ENCODE results near the gene PLA2G4F. TPM values are rescaled to one million over a fixed set of nuclear protein-coding genes. Genes with fewer than 3 reads are reported as not detected.

PLA2G4F gene
- total RNA-seq, 1 experiment from 2014 or later: 0.05 TPM

DNA sequence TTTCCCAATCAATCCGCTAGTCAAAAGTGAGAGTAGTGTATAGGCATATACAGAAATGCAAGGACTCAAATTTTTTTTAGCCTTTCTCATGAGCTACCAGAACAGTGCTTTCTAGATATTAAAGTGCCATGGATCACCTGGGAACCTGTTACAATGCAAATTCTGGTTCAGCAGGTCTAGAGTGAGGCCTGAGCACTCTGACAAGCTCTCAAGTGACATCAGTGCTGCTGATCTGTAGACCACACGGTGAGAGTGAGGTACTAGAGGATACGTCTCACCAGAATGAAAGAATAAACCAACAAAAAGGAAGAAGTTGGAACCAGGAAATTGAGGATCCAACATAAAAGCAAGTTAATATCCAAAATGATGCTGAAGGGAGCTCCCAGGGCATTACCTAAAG is 46.1 kb downstream of the PLA2G4F start:
- Histone ChIP-seq H4K20me1 (ENCODE audit: insufficient read depth) (no peaks in the 10 kb centered on the region), H3K4me2 (ENCODE audit: low read length) (no peak overlapping the region), H3K9me3 (ENCODE audit: control insufficient read depth in 1 of 2, insufficient read depth in 1 of 2, low read depth in 1 of 2, low read length in 2 of 2) (no peaks in the 10 kb centered on the region; a peak in 1 of 4 replicates), H3K4me1 (ENCODE audit: control insufficient read depth in 1 of 2, insufficient read depth in 2 of 2, low read length in 2 of 2) (peaks cover 0 to 5% of the 10 kb centered on the region in 2 experiments; a peak in 1 of 4 replicates), H3K9ac (ENCODE audit: low read length) (no peak overlapping the region), H3K4me3 (replicated peaks in 1 of 2; ENCODE audit: low read depth in 1 of 2, low read length in 2 of 2) (no peak overlapping the region), H3K9me2 (ENCODE audit: insufficient read depth) (no peaks in the 10 kb centered on the region), H3K79me2 (ENCODE audit: insufficient read depth, low read length) (no peaks in the 10 kb centered on the region), H3K36me3 (ENCODE audit: control insufficient read depth in 1 of 2, insufficient read depth in 2 of 2, low read length in 2 of 2) (no peaks in the 10 kb centered on the region), H2AFZ (ENCODE audit: low read depth, low read length, poor library complexity, severe bottlenecking) (no peak overlapping the region), H3K27me3 (ENCODE audit: insufficient read depth, low read length) (no peaks in the 10 kb centered on the region), H3K27ac (ENCODE audit: low read depth, low read length) (no peak overlapping the region)
- intact Hi-C loops (cut with micrococcal nuclease): no loop called here
- TF ChIP-seq, protein P1, sequence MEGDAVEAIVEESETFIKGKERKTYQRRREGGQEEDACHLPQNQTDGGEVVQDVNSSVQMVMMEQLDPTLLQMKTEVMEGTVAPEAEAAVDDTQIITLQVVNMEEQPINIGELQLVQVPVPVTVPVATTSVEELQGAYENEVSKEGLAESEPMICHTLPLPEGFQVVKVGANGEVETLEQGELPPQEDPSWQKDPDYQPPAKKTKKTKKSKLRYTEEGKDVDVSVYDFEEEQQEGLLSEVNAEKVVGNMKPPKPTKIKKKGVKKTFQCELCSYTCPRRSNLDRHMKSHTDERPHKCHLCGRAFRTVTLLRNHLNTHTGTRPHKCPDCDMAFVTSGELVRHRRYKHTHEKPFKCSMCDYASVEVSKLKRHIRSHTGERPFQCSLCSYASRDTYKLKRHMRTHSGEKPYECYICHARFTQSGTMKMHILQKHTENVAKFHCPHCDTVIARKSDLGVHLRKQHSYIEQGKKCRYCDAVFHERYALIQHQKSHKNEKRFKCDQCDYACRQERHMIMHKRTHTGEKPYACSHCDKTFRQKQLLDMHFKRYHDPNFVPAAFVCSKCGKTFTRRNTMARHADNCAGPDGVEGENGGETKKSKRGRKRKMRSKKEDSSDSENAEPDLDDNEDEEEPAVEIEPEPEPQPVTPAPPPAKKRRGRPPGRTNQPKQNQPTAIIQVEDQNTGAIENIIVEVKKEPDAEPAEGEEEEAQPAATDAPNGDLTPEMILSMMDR (IDR thresholded peaks at IDR 0.05 in 2 of 3, conservative IDR thresholded peaks at IDR 0.05 in 1 of 3; ENCODE audit: borderline replicate concordance in 1 of 3, insufficient read depth in 1 of 3, low read depth in 2 of 3, low read length in 2 of 3): no peak
- TF ChIP-seq CBX3 (IDR thresholded peaks at IDR 0.05; ENCODE audit: low read depth) (no peak), SP1 (IDR thresholded peaks at IDR 0.05; ENCODE audit: low read depth) (no peak), ZFX (IDR thresholded peaks at IDR 0.05) (no peak), EZH2 (IDR thresholded peaks at IDR 0.05) (no peak), SRF (IDR thresholded peaks at IDR 0.05; ENCODE audit: low read depth) (no peak), EZH2phosphoT487 (IDR thresholded peaks at IDR 0.05; ENCODE audit: borderline replicate concordance) (no peak), EGR1 (IDR thresholded peaks at IDR 0.05; ENCODE audit: low read depth) (no peak), YY1 (IDR thresholded peaks at IDR 0.05; ENCODE audit: extremely low read depth, insufficient replicate concordance, low read depth, low read length) (no peak), FOSL1 (IDR thresholded peaks at IDR 0.05; ENCODE audit: low read depth) (no peak)
- TF ChIP-seq, protein P2, sequence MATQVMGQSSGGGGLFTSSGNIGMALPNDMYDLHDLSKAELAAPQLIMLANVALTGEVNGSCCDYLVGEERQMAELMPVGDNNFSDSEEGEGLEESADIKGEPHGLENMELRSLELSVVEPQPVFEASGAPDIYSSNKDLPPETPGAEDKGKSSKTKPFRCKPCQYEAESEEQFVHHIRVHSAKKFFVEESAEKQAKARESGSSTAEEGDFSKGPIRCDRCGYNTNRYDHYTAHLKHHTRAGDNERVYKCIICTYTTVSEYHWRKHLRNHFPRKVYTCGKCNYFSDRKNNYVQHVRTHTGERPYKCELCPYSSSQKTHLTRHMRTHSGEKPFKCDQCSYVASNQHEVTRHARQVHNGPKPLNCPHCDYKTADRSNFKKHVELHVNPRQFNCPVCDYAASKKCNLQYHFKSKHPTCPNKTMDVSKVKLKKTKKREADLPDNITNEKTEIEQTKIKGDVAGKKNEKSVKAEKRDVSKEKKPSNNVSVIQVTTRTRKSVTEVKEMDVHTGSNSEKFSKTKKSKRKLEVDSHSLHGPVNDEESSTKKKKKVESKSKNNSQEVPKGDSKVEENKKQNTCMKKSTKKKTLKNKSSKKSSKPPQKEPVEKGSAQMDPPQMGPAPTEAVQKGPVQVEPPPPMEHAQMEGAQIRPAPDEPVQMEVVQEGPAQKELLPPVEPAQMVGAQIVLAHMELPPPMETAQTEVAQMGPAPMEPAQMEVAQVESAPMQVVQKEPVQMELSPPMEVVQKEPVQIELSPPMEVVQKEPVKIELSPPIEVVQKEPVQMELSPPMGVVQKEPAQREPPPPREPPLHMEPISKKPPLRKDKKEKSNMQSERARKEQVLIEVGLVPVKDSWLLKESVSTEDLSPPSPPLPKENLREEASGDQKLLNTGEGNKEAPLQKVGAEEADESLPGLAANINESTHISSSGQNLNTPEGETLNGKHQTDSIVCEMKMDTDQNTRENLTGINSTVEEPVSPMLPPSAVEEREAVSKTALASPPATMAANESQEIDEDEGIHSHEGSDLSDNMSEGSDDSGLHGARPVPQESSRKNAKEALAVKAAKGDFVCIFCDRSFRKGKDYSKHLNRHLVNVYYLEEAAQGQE (IDR thresholded peaks at IDR 0.05; ENCODE audit: low read depth): no peak
- TF ChIP-seq, protein P3, sequence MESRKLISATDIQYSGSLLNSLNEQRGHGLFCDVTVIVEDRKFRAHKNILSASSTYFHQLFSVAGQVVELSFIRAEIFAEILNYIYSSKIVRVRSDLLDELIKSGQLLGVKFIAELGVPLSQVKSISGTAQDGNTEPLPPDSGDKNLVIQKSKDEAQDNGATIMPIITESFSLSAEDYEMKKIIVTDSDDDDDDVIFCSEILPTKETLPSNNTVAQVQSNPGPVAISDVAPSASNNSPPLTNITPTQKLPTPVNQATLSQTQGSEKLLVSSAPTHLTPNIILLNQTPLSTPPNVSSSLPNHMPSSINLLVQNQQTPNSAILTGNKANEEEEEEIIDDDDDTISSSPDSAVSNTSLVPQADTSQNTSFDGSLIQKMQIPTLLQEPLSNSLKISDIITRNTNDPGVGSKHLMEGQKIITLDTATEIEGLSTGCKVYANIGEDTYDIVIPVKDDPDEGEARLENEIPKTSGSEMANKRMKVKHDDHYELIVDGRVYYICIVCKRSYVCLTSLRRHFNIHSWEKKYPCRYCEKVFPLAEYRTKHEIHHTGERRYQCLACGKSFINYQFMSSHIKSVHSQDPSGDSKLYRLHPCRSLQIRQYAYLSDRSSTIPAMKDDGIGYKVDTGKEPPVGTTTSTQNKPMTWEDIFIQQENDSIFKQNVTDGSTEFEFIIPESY (IDR thresholded peaks at IDR 0.05; ENCODE audit: extremely low read depth, insufficient replicate concordance, low read length): no peak
- no TSS peak for BruUV-seq (replicated peaks)
- POLR2A ChIA-PET: no interaction called here
- CTCF ChIA-PET: no interaction called here
- RAD21 ChIA-PET (ENCODE audit: low non-redundant PET in 1 of 2, low total read pairs in 2 of 2, uncharacterized antibody in 2 of 2, unreplicated experiment in 2 of 2): interaction anchor here in 1 of 2 experiments (0.6 kb wide), 1 partner anchor 28 kb away, joined by 4 read pairs; no protein-coding TSS in a partner anchor
- ATAC-seq: no peak
- no peak for DNase-seq (ENCODE audit: low read depth, low spot score)

Data from HCT116 (cell line).